Fibroblast of pulmonary artery (primary cell): Measurements from ENCODE around the gene DNAI2.
A peak's percentile ranks its signal among the peaks of the same experiment; 100 is the strongest.

Source experiments
- DNase-seq: peaks from one replicate; pipeline ENCODE4 v3.0.0-alpha.2; 2010; ENCODE audit warnings: low read depth
- H3K4me3 ChIP-seq: replicated peaks from 2 replicates; pipeline ENCODE4 v1.5.1; 2011; ENCODE audit warnings: low read depth, mild to moderate bottlenecking, control low read depth, low read length, moderate library complexity
- CTCF ChIP-seq: IDR thresholded peaks from 2 replicates; pipeline ENCODE4 v1.5.1; 2011; ENCODE audit warnings: mild to moderate bottlenecking, control low read depth, low read length, inconsistent platforms; ENCODE audit errors: missing control alignments

Gene DNAI2

GRCh38 chr17:74344658-74345057, 70.6 kb downstream of the DNAI2 start:
- no peak for TF ChIP-seq CTCF
- H3K4me3 ChIP-seq, result no peak overlapping the region
- DNase-seq, result no peak

- DNase-seq, result peak; percentile 32
- no peak overlapping the region for H3K4me3 ChIP-seq
- TF ChIP-seq CTCF, result no peak
These were observed 71.6 kb downstream of the DNAI2 start for GRCh38 chr17:74345433-74346241.

- no peak for TF ChIP-seq CTCF
- no peak for DNase-seq
- H3K4me3 ChIP-seq, result no peak overlapping the region
These were observed 73.6 kb downstream of the DNAI2 start for GRCh38 chr17:74347646-74348045.

- TF ChIP-seq CTCF, result no peak
- no peak overlapping the region for H3K4me3 ChIP-seq
- DNase-seq, result no peak
These were observed 75.1 kb downstream of the DNAI2 start for GRCh38 chr17:74349120-74349519.

- DNase-seq, result no peak
- no peak for TF ChIP-seq CTCF
- no peak overlapping the region for H3K4me3 ChIP-seq
These were observed 76.5 kb downstream of the DNAI2 start for GRCh38 chr17:74350486-74350885.

- TF ChIP-seq CTCF, result no peak
- no peak for DNase-seq
- H3K4me3 ChIP-seq, result no peak overlapping the region
These were observed 77.6 kb downstream of the DNAI2 start for GRCh38 chr17:74351552-74352210.
